H1 (cell line): Measurements from ENCODE around the gene RALGAPA2. TPM values are rescaled to one million over a fixed set of nuclear protein-coding genes. Genes with fewer than 3 reads are reported as not detected.

Source experiments
- CTCF ChIA-PET: fragments of 300-600 bp; sonication (Branson Sonifier 250); formaldehyde crosslinking; loops from one replicate; lab custom pipeline; 2021; ENCODE audit not compliant: partially characterized antibody; lab: Charles Lee
- POLR2A ChIA-PET: fragments of 300-600 bp; sonication (Branson Sonifier 250); formaldehyde crosslinking; loops from one replicate; lab custom pipeline; 2021; ENCODE audit warnings: inconsistent platforms; ENCODE audit not compliant: partially characterized antibody; lab: Charles Lee
- DNase-seq, 2 experiments: peaks; one replicate each; pipeline versions ENCODE4 v3.0.0 to v3.0.0-alpha.2; 2010 to 2022; ENCODE audit warnings: low spot score in 2 of 2, low read depth in 1 of 2, mixed read lengths in 1 of 2
- FAIRE-seq: peaks from 2 replicates; lab custom pipeline; 2011; peaks lifted over from hg19 to GRCh38; lab: Jason Lieb, UNC
- H2AFZ ChIP-seq: 2 replicates; pipeline ENCODE4 v1.8.1; 2012; ENCODE audit warnings: low read length, inconsistent platforms
- H2AK5ac ChIP-seq: 2 replicates; pipeline ENCODE4 v1.6.1; 2013; ENCODE audit warnings: low read depth, low read length
- H2BK120ac ChIP-seq: replicated peaks from 2 replicates; pipeline ENCODE3; 2013; ENCODE audit warnings: low read depth, low read length, inconsistent platforms
- H2BK12ac ChIP-seq: 2 replicates; pipeline ENCODE4 v1.6.1; 2013; ENCODE audit warnings: low read depth, low read length
- H2BK15ac ChIP-seq: 2 replicates; pipeline ENCODE4 v1.6.1; 2013; ENCODE audit warnings: low read length
- H2BK20ac ChIP-seq: 2 replicates; pipeline ENCODE4 v1.6.1; 2013; ENCODE audit warnings: low read length
- H2BK5ac ChIP-seq: 2 replicates; pipeline ENCODE4 v1.6.1; 2013; ENCODE audit warnings: low read depth, low read length
- H3K14ac ChIP-seq: 2 replicates; pipeline ENCODE4 v1.6.1; 2013; ENCODE audit warnings: inconsistent platforms; ENCODE audit not compliant: insufficient read length
- H3K18ac ChIP-seq: 2 replicates; pipeline ENCODE4 v1.6.1; 2013; ENCODE audit warnings: low read length; ENCODE audit errors: extremely low read depth
- H3K23ac ChIP-seq: 2 replicates; pipeline ENCODE4 v1.6.1; 2013; ENCODE audit warnings: inconsistent platforms; ENCODE audit not compliant: insufficient read length
- H3K23me2 ChIP-seq: 2 replicates; pipeline ENCODE4 v1.6.1; 2013; ENCODE audit warnings: low read depth, low read length
- H3K27ac ChIP-seq: 2 replicates; pipeline ENCODE4 v1.6.1; 2011; ENCODE audit warnings: low read depth, low read length, inconsistent platforms
- H3K27me3 ChIP-seq, 4 experiments: replicated peaks in 1 of 4; 1 replicate in 1 of 4; 2 replicates in 3 of 4; pipeline versions ENCODE4 v1.6.1 to v1.8.1; 2011 to 2013; ENCODE audit warnings: low read length in 3 of 4, mild to moderate bottlenecking in 3 of 4, inconsistent platforms in 2 of 4, mixed read lengths in 2 of 4, moderate library complexity in 1 of 4; ENCODE audit not compliant: control insufficient read depth in 3 of 4, insufficient read depth in 3 of 4; ENCODE audit errors: extremely low read depth in 1 of 4
- H3K36me3 ChIP-seq, 4 experiments: 2 replicates each; pipeline versions ENCODE4 v1.6.1 to v1.8.1; 2011 to 2013; ENCODE audit warnings: mild to moderate bottlenecking in 4 of 4, low read length in 3 of 4, moderate library complexity in 2 of 4, control low read depth in 1 of 4, inconsistent platforms in 1 of 4; ENCODE audit not compliant: insufficient read depth in 4 of 4, control insufficient read depth in 2 of 4
- H3K4ac ChIP-seq: replicated peaks from 2 replicates; pipeline ENCODE3; 2013; ENCODE audit warnings: low read length, low read depth, mixed read lengths, inconsistent platforms; ENCODE audit not compliant: insufficient read length
- H3K4me1 ChIP-seq, 4 experiments: replicated peaks in 1 of 4; 1 replicate in 1 of 4; 2 replicates in 3 of 4; pipeline versions ENCODE4 v1.6.1 to v1.8.1; 2011 to 2013; ENCODE audit warnings: low read length in 3 of 4, inconsistent platforms in 2 of 4, mixed read lengths in 1 of 4; ENCODE audit not compliant: insufficient read depth in 4 of 4, control insufficient read depth in 3 of 4
- H3K4me2 ChIP-seq, 2 experiments: 2 replicates each; pipeline versions ENCODE4 v1.6.1 to v1.8.1; 2011 to 2013; ENCODE audit warnings: low read depth in 2 of 2, low read length in 2 of 2, control low read depth in 1 of 2, inconsistent platforms in 1 of 2, mild to moderate bottlenecking in 1 of 2; ENCODE audit not compliant: insufficient read depth in 1 of 2
- H3K4me3 ChIP-seq, 4 experiments: fragments of 200-600, 300-600 bp in 1 of 4; sonication (generic), shearing (Covaris generic), sonication (Bioruptor Twin) in 1 of 4; 2 replicates each; pipeline versions ENCODE4 v1.5.1 to v1.8.1; 2011 to 2016; ENCODE audit warnings: low read length in 4 of 4, low read depth in 3 of 4, control low read depth in 2 of 4, inconsistent platforms in 2 of 4, mild to moderate bottlenecking in 2 of 4, mixed read lengths in 1 of 4, moderate library complexity in 1 of 4; ENCODE audit not compliant: insufficient read depth in 2 of 4; ENCODE audit errors: extremely low read depth in 1 of 4
- H3K56ac ChIP-seq: replicated peaks from 2 replicates; pipeline ENCODE3; 2013; ENCODE audit warnings: low read depth, mild to moderate bottlenecking, mixed read lengths, low read length, inconsistent platforms; ENCODE audit not compliant: insufficient read length
- H3K79me1 ChIP-seq: 2 replicates; pipeline ENCODE4 v1.6.1; 2013; ENCODE audit warnings: low read depth, low read length, control low read depth
- H3K79me2 ChIP-seq, 2 experiments: 2 replicates each; pipeline versions ENCODE4 v1.6.1 to v1.8.1; 2012 to 2013; ENCODE audit warnings: low read length in 2 of 2, mild to moderate bottlenecking in 2 of 2, inconsistent platforms in 1 of 2; ENCODE audit not compliant: insufficient read depth in 2 of 2, control insufficient read depth in 1 of 2
- H3K9ac ChIP-seq, 4 experiments: replicated peaks in 1 of 4; 1 replicate in 1 of 4; 2 replicates in 3 of 4; pipeline versions ENCODE4 v1.6.1 to v1.8.1; 2011 to 2013; ENCODE audit warnings: low read depth in 3 of 4, low read length in 3 of 4, control low read depth in 2 of 4, mild to moderate bottlenecking in 2 of 4, moderate library complexity in 2 of 4, inconsistent platforms in 1 of 4; ENCODE audit errors: extremely low read depth in 1 of 4
- H3K9me3 ChIP-seq, 2 experiments: 2 replicates each; pipeline versions ENCODE4 v1.6.1 to v1.8.1; 2012 to 2013; ENCODE audit warnings: mild to moderate bottlenecking in 2 of 2, moderate library complexity in 2 of 2, control low read depth in 1 of 2, inconsistent platforms in 1 of 2, low read depth in 1 of 2, low read length in 1 of 2, mixed read lengths in 1 of 2; ENCODE audit not compliant: insufficient read depth in 2 of 2
- H4K20me1 ChIP-seq, 2 experiments: replicated peaks in 1 of 2; 2 replicates each; pipeline versions ENCODE3 to v1.8.1; 2011 to 2013; ENCODE audit warnings: inconsistent platforms in 2 of 2, low read length in 2 of 2, mild to moderate bottlenecking in 1 of 2; ENCODE audit not compliant: insufficient read depth in 2 of 2, control insufficient read depth in 1 of 2
- H4K5ac ChIP-seq: 2 replicates; pipeline ENCODE4 v1.6.1; 2013; ENCODE audit warnings: low read length, low read depth, mixed read lengths, inconsistent platforms; ENCODE audit not compliant: insufficient read length
- H4K8ac ChIP-seq: 2 replicates; pipeline ENCODE4 v1.8.0; 2013; ENCODE audit warnings: mild to moderate bottlenecking, moderate library complexity, low read length, inconsistent platforms; ENCODE audit not compliant: insufficient read depth; ENCODE audit errors: extremely low read depth
- H4K91ac ChIP-seq: replicated peaks from 2 replicates; pipeline ENCODE3; 2013; ENCODE audit warnings: low read length, mixed read lengths, inconsistent platforms; ENCODE audit not compliant: insufficient read length
- CBX8 ChIP-seq: fragments of 300-800, 300-1000 bp; sonication (generic); IDR thresholded peaks from 2 replicates; pipeline ENCODE4 v1.7.1; 2016; ENCODE audit warnings: low read depth, low read length, borderline replicate concordance
- CEBPB ChIP-seq: IDR thresholded peaks from 2 replicates; pipeline ENCODE4 v1.6.1; 2012; ENCODE audit warnings: low read depth, low read length
- CTCF ChIP-seq, 3 experiments: IDR thresholded peaks; 1 replicate in 2 of 3; 2 replicates in 1 of 3; pipeline versions ENCODE4 v1.5.1 to v1.6.1; 2011; ENCODE audit warnings: low read length in 3 of 3, mild to moderate bottlenecking in 3 of 3, inconsistent platforms in 2 of 3, low read depth in 1 of 3, moderate library complexity in 1 of 3; ENCODE audit not compliant: insufficient read depth in 1 of 3; ENCODE audit errors: control extremely low read depth in 1 of 3
- EZH2 ChIP-seq: fragments of 200-600 bp; sonication (generic); IDR thresholded peaks from 2 replicates; pipeline ENCODE4 v1.7.1; 2012; ENCODE audit warnings: low read depth, mild to moderate bottlenecking, moderate library complexity, low read length, inconsistent platforms; ENCODE audit not compliant: severe bottlenecking
- POU5F1 ChIP-seq: IDR thresholded peaks from 2 replicates; pipeline ENCODE4 v1.6.1; 2011; ENCODE audit warnings: low read depth, mild to moderate bottlenecking, low read length, moderate library complexity
- RNF2 ChIP-seq: fragments of 200-900, 300-1000 bp; sonication (generic); IDR thresholded peaks from 2 replicates; pipeline ENCODE4 v1.7.1; 2016; ENCODE audit warnings: borderline replicate concordance, low read depth, mild to moderate bottlenecking, antibody characterized with exemption, low read length; ENCODE audit not compliant: poor library complexity, severe bottlenecking; ENCODE audit errors: missing control alignments
- RXRA ChIP-seq: IDR thresholded peaks from 2 replicates; pipeline ENCODE4 v1.6.1; 2011; ENCODE audit warnings: low read depth, mild to moderate bottlenecking, low read length, moderate library complexity; ENCODE audit not compliant: insufficient read depth
- SP4 ChIP-seq: IDR thresholded peaks from 2 replicates; pipeline ENCODE4 v1.6.1; 2012; ENCODE audit warnings: low read length, inconsistent platforms
- WGBS, 2 experiments: shearing (Covaris generic) in 1 of 2; methylation state at CpG; one replicate each; pipeline versions ENCODE4 v1.1.6 to v1.1.7; 2013 to 2015; ENCODE audit warnings: low lambda C conversion rate in 2 of 2, mixed read lengths in 2 of 2, inconsistent platforms in 1 of 2, low coverage in 1 of 2, missing lambda C conversion rate in 1 of 2; ENCODE audit not compliant: insufficient replicate concordance in 2 of 2, insufficient coverage in 1 of 2, insufficient read length in 1 of 2; ENCODE audit errors: extremely low coverage in 1 of 2, missing lambda C conversion rate in 1 of 2; 5-methylcytosine and 5-hydroxymethylcytosine counted together
- polyA plus RNA-seq, 7 experiments: library from polyadenylated mRNA; depleted of rRNA in 3 of 7; stranded (reverse) in 5 of 7; unstranded in 2 of 7; fragments of >200 nt in 5 of 7; fragments of 200-250 nt in 2 of 7; gene quantifications; 1 replicate in 5 of 7; 2 replicates in 1 of 7; 4 replicates in 1 of 7; pipeline versions ENCODE4 v1.2.1 to v1.2.3, GENCODE V29; 2011 to 2013; ENCODE audit warnings: missing spikeins in 2 of 7, mixed read lengths in 2 of 7
- total RNA-seq: library from RNA; stranded (reverse); fragmentation: NEBNext Ultra II Directional; extraction: Animal tissue kit (Norgen Biotek cat#: 25700); gene quantifications from 2 replicates; pipeline ENCODE4 v1.2.1, GENCODE V29; 2021

Gene RALGAPA2
- total and polyA plus RNA-seq, 2 of the 8 experiments (the other 6 are each of a cell fraction or from before 2014, with no cell fraction given), result 5.1 to 25.5 TPM

DNA sequence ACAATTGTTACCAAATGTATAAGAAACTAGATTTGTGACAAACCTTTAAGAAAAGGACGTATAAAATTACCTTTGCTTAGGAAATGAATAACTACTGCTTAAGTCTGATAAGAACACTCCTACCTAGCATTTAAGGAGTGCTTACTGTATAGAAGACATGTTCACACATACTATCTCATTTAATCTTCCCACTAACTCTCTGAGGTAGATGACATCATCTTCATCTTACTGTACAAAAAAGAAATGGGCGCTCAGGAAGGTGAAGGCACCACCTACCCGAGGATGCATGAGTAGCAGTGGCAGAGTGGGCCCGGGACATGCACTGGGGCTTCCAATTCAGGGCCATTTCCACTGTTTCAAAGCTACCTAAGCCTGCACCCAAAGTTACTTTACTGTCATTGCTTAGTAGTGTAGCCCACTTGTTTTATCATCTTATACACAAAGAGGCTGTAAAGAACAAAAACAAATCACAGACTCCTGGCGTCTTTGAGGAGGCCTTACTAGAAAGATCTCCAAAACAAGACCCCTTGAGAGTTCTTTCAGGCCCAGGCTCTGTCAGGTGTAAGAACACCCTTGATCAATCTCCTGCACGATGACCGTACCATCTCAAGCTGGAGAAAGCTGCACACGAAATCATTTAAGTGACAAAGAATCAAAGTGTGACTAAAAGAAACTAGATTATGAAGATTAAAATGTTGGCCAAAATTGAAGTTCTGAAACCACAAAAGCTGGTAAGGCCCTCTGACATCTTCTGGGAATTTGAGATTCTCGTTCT is 216.5 kb downstream of the RALGAPA2 start:
- no peaks in the 10 kb centered on the region for H3K27me3 ChIP-seq
- no peaks in the 10 kb centered on the region for H3K9me3 ChIP-seq
- peaks cover 0 to 16% (median 7%) of the 10 kb centered on the region in 4 experiments; a peak in 4 of 7 replicates for H3K4me1 ChIP-seq
- TF ChIP-seq CEBPB (no peak), POU5F1 (no peak), EZH2 (no peak), CBX8 (no peak), CTCF (IDR thresholded peaks at IDR 0.05; ENCODE audit: control extremely low read depth in 1 of 3, insufficient read depth in 1 of 3, low read depth in 1 of 3, low read length in 3 of 3) (no peak), RXRA (no peak), SP4 (no peak), RNF2 (no peak)
- no peak for FAIRE-seq
- no peak overlapping the region for H3K4me2 ChIP-seq
- H2AFZ ChIP-seq, result no peak overlapping the region
- H3K36me3 ChIP-seq, result no peaks in the 10 kb centered on the region; a peak in 2 of 8 replicates
- no peaks in the 10 kb centered on the region for H3K23me2 ChIP-seq
- H4K20me1 ChIP-seq, result no peaks in the 10 kb centered on the region
- H3K23ac ChIP-seq, result no peak overlapping the region
- H3K79me2 ChIP-seq, result no peaks in the 10 kb centered on the region
- no peak overlapping the region for H4K8ac ChIP-seq
- H3K79me1 ChIP-seq, result no peaks in the 10 kb centered on the region
- ChIA-PET CTCF (interaction anchor here (2.0 kb wide), 1 partner anchor 13 kb away, joined by 5 read pairs; no protein-coding TSS in a partner anchor), POLR2A (no interaction called here)
- H3K4ac ChIP-seq, result no peak overlapping the region
- no peak overlapping the region for H2BK12ac ChIP-seq
- H3K56ac ChIP-seq, result no peak overlapping the region
- no peak overlapping the region for H2BK5ac ChIP-seq
- H2BK20ac ChIP-seq, result no peak overlapping the region
- H3K4me3 ChIP-seq, result no peak overlapping the region
- no peak overlapping the region for H2BK120ac ChIP-seq
- H3K14ac ChIP-seq, result no peak overlapping the region
- no peak overlapping the region for H3K9ac ChIP-seq
- WGBS, 2 experiments, result 83% methylated on average over 9 of the region's 9 CpGs; no CpG with 5 or more reads in 1 of the 2 experiments
- H4K91ac ChIP-seq, result no peak overlapping the region
- H2AK5ac ChIP-seq, result no peak overlapping the region
- no peak overlapping the region for H4K5ac ChIP-seq
- H3K18ac ChIP-seq, result no peak overlapping the region
- no peak for DNase-seq
- no peak overlapping the region for H3K27ac ChIP-seq
- no peak overlapping the region for H2BK15ac ChIP-seq
